PC-9 (cell line): ENCODE measurements around the gene CLDND2. TPM values are rescaled to one million over a fixed set of nuclear protein-coding genes. Genes with fewer than 3 reads are reported as not detected.
A peak's percentile ranks its signal among the peaks of the same experiment; 100 is the strongest.

Experiments
- BruUV-seq: library from RNA; stranded (reverse); fragments of 400-500 nt; replicated peaks from 2 replicates; lab custom pipeline; 2021; lab: Mats Ljungman, UMichigan
- CTCF ChIA-PET: fragments of 300-600 bp; sonication (Branson Sonifier 250); formaldehyde crosslinking; loops from one replicate; lab custom pipeline; 2022; ENCODE audit warnings: antibody characterized with exemption; lab: Charles Lee
- POLR2A ChIA-PET: fragments of 300-600 bp; sonication (Branson Sonifier 250); formaldehyde crosslinking; loops from one replicate; lab custom pipeline; 2022; ENCODE audit warnings: antibody characterized with exemption; ENCODE audit not compliant: unreplicated experiment; lab: Charles Lee
- DNase-seq, 2 experiments: peaks; one replicate each; pipeline versions ENCODE4 v3.0.0 to v3.0.0-alpha.2; 2015 to 2022; ENCODE audit warnings: mixed read lengths in 1 of 2
- H2AFZ ChIP-seq: fragments of 200-600 bp; sonication (generic); 2 replicates; pipeline ENCODE4 v1.8.1; 2017; ENCODE audit warnings: antibody characterized with exemption
- H3F3A ChIP-seq: fragments of 200-600 bp; sonication (generic); 2 replicates; pipeline ENCODE4 v1.8.1; 2017; ENCODE audit warnings: antibody characterized with exemption, mild to moderate bottlenecking, low read depth; ENCODE audit not compliant: insufficient read depth
- H3K27ac ChIP-seq: fragments of 200-600 bp; sonication (generic); 2 replicates; pipeline ENCODE4 v1.6.1; 2016; ENCODE audit warnings: mixed run types
- H3K27me3 ChIP-seq: fragments of 200-600 bp; sonication (generic); 2 replicates; pipeline ENCODE4 v1.6.1; 2016; ENCODE audit warnings: low read depth, mixed run types; ENCODE audit not compliant: insufficient read depth
- H3K36me3 ChIP-seq: fragments of 200-600 bp; sonication (generic); 2 replicates; pipeline ENCODE4 v1.6.1; 2016; ENCODE audit warnings: low read depth, mixed run types
- H3K4me1 ChIP-seq: fragments of 200-600 bp; sonication (generic); replicated peaks from 2 replicates; pipeline ENCODE4 v1.6.1; 2016; ENCODE audit warnings: mixed run types; ENCODE audit not compliant: insufficient read depth
- H3K4me2 ChIP-seq: fragments of 200-600 bp; sonication (generic); 2 replicates; pipeline ENCODE4 v1.6.1; 2017; ENCODE audit warnings: mixed run types
- H3K4me3 ChIP-seq: fragments of 200-600 bp; sonication (generic); 2 replicates; pipeline ENCODE4 v1.6.1; 2016; ENCODE audit warnings: mixed run types
- H3K79me2 ChIP-seq: fragments of 200-600 bp; sonication (generic); 2 replicates; pipeline ENCODE4 v1.6.1; 2017; ENCODE audit warnings: low read depth, mixed run types
- H3K9me2 ChIP-seq: fragments of 200-600 bp; sonication (generic); 2 replicates; pipeline ENCODE4 v1.8.1; 2017; ENCODE audit warnings: mild to moderate bottlenecking; ENCODE audit not compliant: insufficient read depth
- H3K9me3 ChIP-seq: fragments of 200-600 bp; sonication (generic); 2 replicates; pipeline ENCODE4 v1.8.1; 2016; ENCODE audit warnings: low read depth; ENCODE audit not compliant: insufficient read depth
- H4K20me1 ChIP-seq: fragments of 200-600 bp; sonication (generic); 2 replicates; pipeline ENCODE4 v1.8.1; 2017; ENCODE audit not compliant: insufficient read depth
- EZH2 ChIP-seq: fragments of 200-600 bp; sonication (generic); IDR thresholded peaks from 2 replicates; pipeline ENCODE4 v1.8.0; 2017; ENCODE audit warnings: antibody characterized with exemption, low read depth
- intact Hi-C: fragments of 100-400 bp; cut with micrococcal nuclease; formaldehyde crosslinking; loops from one replicate; pipeline ENCODE4 v1.10.0; 2022; ENCODE audit not compliant: unreplicated experiment
- total RNA-seq: library from RNA; stranded (reverse); gene quantifications from 2 replicates; pipeline ENCODE4 v1.2.3, GENCODE V29; 2021
- TF ChIP-seq, protein P1 (sequence below): fragments of 200-600 bp; sonication (generic); conservative IDR thresholded peaks from 2 replicates; pipeline ENCODE4 v1.6.1; 2017; ENCODE audit warnings: mixed run types, antibody characterized with exemption, mild to moderate bottlenecking, moderate library complexity

Gene CLDND2
- total RNA-seq, 1 experiment from 2014 or later = 4.5 TPM

DNA sequence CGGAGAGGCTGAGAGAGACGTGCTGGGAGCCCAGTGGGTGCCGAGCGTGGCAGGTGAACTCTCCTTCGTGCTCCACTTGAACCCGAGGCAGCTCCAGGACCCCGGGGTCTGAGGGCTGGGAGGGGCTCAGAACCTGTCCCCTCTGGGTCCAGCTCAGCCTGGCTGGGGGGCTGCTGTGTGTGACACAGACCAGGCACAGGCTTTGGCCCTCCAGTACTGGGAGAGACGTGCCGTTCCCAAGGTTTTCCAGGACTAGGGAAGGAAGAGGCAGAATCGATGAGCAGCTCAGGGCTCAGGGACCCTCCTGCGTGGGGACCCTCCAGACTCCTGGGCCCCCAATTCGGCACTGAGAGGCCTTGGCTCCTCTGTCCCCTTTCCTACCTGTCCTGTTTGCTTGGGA lies 46.4 kb upstream of the CLDND2 start:
- Histone ChIP-seq H3K4me2 (no peak overlapping the region), H3K27ac (no peak overlapping the region), H3K9me3 (no peaks in the 10 kb centered on the region), H4K20me1 (no peaks in the 10 kb centered on the region; the same call in 1 of the 2 replicates), H2AFZ (no peak overlapping the region), H3K36me3 (no peaks in the 10 kb centered on the region), H3K4me3 (no peak overlapping the region), H3F3A (no peaks in the 10 kb centered on the region), H3K4me1 (no peaks in the 10 kb centered on the region), H3K79me2 (no peaks in the 10 kb centered on the region), H3K27me3 (peaks cover 78% of the 10 kb centered on the region), H3K9me2 (no peaks in the 10 kb centered on the region)
- CTCF ChIA-PET = no interaction called here
- DNase-seq = no peak
- intact Hi-C loops = no loop called here
- TF ChIP-seq, protein P1, sequence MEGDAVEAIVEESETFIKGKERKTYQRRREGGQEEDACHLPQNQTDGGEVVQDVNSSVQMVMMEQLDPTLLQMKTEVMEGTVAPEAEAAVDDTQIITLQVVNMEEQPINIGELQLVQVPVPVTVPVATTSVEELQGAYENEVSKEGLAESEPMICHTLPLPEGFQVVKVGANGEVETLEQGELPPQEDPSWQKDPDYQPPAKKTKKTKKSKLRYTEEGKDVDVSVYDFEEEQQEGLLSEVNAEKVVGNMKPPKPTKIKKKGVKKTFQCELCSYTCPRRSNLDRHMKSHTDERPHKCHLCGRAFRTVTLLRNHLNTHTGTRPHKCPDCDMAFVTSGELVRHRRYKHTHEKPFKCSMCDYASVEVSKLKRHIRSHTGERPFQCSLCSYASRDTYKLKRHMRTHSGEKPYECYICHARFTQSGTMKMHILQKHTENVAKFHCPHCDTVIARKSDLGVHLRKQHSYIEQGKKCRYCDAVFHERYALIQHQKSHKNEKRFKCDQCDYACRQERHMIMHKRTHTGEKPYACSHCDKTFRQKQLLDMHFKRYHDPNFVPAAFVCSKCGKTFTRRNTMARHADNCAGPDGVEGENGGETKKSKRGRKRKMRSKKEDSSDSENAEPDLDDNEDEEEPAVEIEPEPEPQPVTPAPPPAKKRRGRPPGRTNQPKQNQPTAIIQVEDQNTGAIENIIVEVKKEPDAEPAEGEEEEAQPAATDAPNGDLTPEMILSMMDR = no peak
- no peak for TF ChIP-seq EZH2
- BruUV-seq = no TSS peak
- POLR2A ChIA-PET = interaction anchor here (0.6 kb wide), 1 partner anchor 205 kb away, joined by 8 read pairs; no protein-coding TSS in a partner anchor

DNA sequence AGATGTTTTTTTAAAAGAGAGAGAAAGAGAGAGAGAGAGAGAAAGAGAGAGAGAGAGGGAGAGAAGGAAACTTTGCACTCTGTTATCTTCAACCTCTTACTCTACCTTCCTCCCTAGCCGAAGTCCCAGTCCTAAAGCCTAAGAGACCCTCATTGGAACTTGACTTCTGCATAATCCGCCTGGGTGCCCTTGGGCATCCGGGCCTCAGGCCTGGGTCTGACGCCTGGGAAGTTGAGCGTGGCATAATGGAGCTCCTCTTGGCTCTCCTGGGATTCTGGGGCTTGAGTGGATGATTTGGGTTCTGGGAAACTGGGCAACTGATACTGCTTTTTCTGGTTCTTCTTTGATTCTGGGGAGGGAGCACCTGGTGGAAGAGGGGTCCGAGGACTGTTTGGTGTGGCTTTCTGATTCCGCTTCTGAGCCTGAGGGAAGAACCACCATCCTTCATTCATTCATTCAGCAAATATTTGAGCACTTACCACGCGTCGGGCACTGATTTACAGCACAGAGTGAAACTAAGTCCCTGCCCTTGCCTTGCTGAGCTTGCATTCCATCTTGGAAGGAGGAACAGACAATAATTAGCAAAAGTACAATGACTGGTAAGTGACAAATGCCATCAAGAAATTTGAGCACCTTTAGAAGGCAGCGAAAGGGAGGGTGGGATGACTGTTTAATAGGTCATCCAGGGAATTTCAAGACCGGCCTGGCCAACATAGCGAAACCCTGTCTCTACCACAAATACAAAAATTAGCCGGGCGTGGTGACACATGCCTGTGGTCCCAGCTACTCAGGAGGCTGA lies 42.3 kb upstream of the CLDND2 start:
- intact Hi-C loops = no loop called here
- DNase-seq = peak in 1 of 2 experiments; percentile 28
- Histone ChIP-seq H3K4me1 (no peaks in the 10 kb centered on the region), H3K27me3 (peaks cover 66% of the 10 kb centered on the region), H4K20me1 (no peaks in the 10 kb centered on the region), H3K27ac (no peak overlapping the region), H3F3A (no peaks in the 10 kb centered on the region), H3K79me2 (no peaks in the 10 kb centered on the region), H3K36me3 (no peaks in the 10 kb centered on the region), H2AFZ (no peak overlapping the region), H3K9me3 (no peaks in the 10 kb centered on the region), H3K9me2 (no peaks in the 10 kb centered on the region), H3K4me2 (no peak overlapping the region), H3K4me3 (no peak overlapping the region)
- POLR2A ChIA-PET = no interaction called here
- CTCF ChIA-PET = no interaction called here
- no TSS peak for BruUV-seq
- TF ChIP-seq EZH2 = no peak
- TF ChIP-seq, protein P1 = no peak

DNA sequence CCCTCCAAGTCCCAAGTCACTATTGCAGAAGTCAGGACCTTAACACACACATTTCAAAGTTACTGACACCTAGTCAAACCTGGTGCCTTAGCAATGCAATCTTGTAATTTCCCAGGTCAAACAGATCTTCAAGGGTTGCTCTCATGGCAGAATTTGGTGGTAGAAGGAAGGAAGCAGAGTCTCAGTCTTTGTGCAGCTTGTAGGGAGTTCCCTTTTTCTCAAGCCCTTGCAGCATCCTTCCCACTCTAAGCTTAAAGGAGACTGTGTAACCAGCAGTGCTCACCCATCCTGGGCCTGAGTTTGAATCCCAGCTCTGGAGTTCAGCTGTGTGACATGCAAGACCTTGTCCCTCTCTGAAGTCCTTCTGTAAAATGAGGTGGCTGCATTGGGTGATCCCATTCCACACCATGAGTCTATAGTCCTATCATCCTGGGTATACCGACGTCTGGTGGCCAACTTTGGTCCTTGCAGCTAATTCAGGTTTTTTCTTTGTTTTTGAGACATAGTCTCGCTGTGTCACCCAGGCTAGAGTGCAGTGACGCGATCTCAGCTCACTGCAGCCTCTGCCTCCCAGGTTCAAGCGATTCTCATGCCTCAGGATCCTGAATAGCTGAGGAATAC lies 38.8 kb upstream of the CLDND2 start:
- TF ChIP-seq EZH2 = no peak
- TF ChIP-seq, protein P1 = peak; percentile 55
- H2AFZ ChIP-seq = no peak overlapping the region
- H3K9me2 ChIP-seq = no peaks in the 10 kb centered on the region
- intact Hi-C loops = no loop called here
- no peaks in the 10 kb centered on the region for H3K9me3 ChIP-seq
- H3K27ac ChIP-seq = no peak overlapping the region
- no peaks in the 10 kb centered on the region for H3K36me3 ChIP-seq
- CTCF ChIA-PET = interaction anchor here (0.6 kb wide), 1 partner anchor 67 kb away, joined by 3 read pairs; no protein-coding TSS in a partner anchor
- no peak for DNase-seq
- no peaks in the 10 kb centered on the region for H4K20me1 ChIP-seq
- H3K4me2 ChIP-seq = no peak overlapping the region
- POLR2A ChIA-PET = no interaction called here
- H3K4me3 ChIP-seq = no peak overlapping the region
- no peaks in the 10 kb centered on the region for H3K4me1 ChIP-seq
- no TSS peak for BruUV-seq
- peaks cover 38% of the 10 kb centered on the region for H3K27me3 ChIP-seq
- no peaks in the 10 kb centered on the region for H3K79me2 ChIP-seq
- no peaks in the 10 kb centered on the region for H3F3A ChIP-seq
